Left cardiac atrium (tissue), 4 donors: ENCODE measurements around the gene KIR3DL2. TPM values are rescaled to one million over a fixed set of nuclear protein-coding genes. Genes with fewer than 3 reads are reported as not detected.
"Not testable (repeated sequence)": the region's sequence is repeated elsewhere in the genome, so short reads cannot be mapped to it uniquely, and the experiment has no call there.

Source experiments
- ATAC-seq, 2 donors: fragments of 200-7000 bp; cut with Tn5 transposase; one replicate each; pipeline ENCODE4 v1.9.1; 2020; ENCODE audit warnings: mild to moderate bottlenecking in 2 of 2, moderate library complexity in 2 of 2
- DNase-seq: peaks from one replicate; pipeline ENCODE4 v3.0.0-alpha.2; 2020
- intact Hi-C, 2 donors: fragments of 100-400 bp; cut with DNase I; formaldehyde crosslinking; loops; one replicate each; pipeline versions ENCODE4 v1.14.1 to v1.15.1; 2022 to 2023
- total RNA-seq, 2 donors: library from RNA; stranded (reverse); fragmentation: NEBNext Ultra II Directional; extraction: Animal tissue kit (Norgen Biotek cat#: 25700); gene quantifications; one replicate each; pipeline ENCODE4 v1.2.1, GENCODE V29; 2021
- donor health status: DM: no; HTN: yes; CAD: no.
- donor health status: DM: no; HTN: yes; CAD: no; lungs with severe emphysema.
- donor health status: DM: yes; HTN: yes; CAD: no.
- donor health status: Dilated cardiomyopathy.

KIR3DL2 gene
- total RNA-seq, 2 donors from 2014 or later, result not detected

DNA sequence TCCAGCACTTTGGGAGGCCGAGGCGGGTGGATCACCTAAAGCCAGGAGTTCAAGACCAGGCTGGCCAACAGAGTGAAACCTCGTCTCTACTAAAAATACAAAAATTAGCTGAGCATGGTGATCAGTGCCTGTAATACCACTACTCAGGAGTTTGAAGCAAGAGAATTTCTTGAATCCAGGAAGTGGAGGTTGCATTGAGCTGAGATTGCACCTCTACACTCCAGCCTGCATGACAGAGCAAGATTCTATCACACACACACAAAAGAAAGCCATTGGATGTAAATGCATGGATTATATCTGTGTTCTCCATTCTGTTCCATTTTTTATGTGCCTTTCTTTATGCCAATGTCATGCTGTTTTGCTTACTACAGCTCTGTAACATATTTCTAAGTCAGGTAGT is 8.2 kb downstream of the KIR3DL2 start:
- intact Hi-C loops, result not testable (repeated sequence)

DNA sequence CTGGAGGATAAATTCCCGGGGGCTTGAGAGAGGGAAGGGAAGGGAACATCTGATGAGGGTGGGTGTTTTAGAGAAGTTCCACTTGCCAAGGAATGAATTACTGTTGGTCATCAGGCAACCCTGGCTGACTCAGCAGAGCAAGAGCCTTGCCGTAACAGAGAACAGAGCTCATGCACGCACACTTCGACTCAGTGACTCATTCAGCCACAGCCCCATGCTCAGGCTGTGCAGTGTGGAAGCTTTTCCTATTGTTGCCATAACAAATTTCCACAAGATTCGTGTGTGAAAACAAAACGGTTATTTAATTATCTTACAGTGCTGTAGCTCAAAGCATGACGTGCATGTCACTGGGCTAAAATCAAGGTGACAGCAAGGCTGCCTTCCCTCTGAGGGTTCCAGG is 9.2 kb downstream of the KIR3DL2 start:
- not testable (repeated sequence) for ATAC-seq

More for the DNA sequence above, 8.2 kb downstream of the KIR3DL2 start:
- DNase-seq, ATAC-seq: not testable (repeated sequence)

DNA sequence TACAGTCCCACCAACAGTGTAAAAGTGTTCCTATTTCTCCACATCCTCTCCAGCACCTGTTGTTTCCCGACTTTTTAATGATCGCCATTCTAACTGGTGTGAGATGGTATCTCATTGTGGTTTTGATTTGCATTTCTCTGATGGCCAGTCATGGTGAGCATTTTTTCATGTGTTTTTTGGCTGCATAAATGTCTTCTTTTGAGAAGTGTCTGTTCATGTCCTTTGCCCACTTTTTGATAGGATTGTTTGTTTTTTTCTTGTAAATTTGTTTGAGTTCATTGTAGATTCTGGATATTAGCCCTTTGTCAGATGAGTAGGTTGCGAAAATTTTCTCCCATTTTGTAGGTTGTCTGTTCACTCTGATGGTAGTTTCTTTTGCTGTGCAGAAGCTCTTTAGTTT is 13.2 kb downstream of the KIR3DL2 start:
- intact Hi-C loops, DNase-seq, ATAC-seq: not testable (repeated sequence)

More for the DNA sequence above, 9.2 kb downstream of the KIR3DL2 start:
- intact Hi-C loops, DNase-seq: not testable (repeated sequence)

DNA sequence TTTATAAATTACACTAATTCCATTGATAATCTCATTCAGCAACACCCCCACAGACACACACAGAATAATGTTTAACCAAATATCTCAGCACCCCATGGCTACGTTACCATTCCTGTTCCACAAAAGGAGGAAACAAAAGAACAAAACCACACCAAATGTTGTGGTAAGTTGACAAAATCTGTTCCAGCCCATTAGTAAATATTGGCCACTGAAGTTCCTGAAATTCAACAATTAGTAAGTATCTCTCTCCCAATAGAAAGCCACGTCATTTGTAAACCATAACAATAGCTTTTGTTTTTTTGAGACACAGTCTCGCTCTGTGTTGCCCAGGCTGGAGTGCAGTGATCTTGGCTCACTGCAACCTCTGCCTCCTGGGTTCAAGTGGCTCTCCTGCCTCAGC is 21.5 kb downstream of the KIR3DL2 start:
- ATAC-seq (no peak), DNase-seq (no peak)
- intact Hi-C loops, result no loop called here

DNA sequence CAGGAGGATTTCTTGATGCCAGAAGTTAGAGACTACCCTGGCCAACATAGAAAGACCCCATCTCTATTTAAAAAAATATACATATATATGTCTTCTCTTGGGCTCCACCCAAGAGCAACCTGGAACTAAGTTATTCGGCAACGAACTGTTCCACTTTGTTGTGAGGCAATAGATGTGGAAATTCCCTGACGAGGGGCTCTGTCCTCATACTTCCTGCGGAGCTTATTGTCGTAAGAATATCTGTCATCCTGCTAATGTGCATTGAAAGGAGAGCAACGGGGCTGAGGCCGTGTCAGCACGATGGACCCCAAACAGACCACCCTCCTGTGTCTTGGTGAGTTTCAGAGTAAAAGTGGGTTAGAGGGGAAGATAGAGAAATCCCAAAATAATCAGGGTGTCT is 23.7 kb downstream of the KIR3DL2 start, which contains the start of gene FCAR:
Gene FCAR (plus strand): TSS at position 246 of the 400 bp plus-strand sequence. CDS start 55 bp downstream, at position 301.
- ATAC-seq, result no peak
- no peak for DNase-seq
- intact Hi-C loops, result no loop called here

DNA sequence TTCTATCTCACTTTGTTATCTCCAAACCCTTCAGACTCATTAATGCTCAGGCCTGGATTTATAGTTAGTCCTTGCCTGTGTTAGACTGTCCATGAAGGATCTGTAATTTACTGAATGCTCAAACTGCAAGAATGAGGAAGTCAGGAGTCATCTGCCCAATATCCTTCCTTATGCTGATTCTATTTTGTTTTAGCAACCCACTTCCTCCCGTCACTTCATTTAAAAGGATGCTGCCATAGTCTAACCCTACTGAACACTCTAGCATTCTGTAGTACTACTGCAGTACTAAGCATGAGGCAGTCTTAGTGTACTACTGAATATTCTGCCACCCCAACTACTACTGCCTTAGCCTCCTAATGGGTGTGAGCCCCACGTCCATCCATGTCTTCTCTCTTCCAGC is 25.3 kb downstream of the KIR3DL2 start:
- ATAC-seq (peak in 1 of 2 donors; percentile 46), DNase-seq (no peak)
- intact Hi-C loops, result no loop called here

DNA sequence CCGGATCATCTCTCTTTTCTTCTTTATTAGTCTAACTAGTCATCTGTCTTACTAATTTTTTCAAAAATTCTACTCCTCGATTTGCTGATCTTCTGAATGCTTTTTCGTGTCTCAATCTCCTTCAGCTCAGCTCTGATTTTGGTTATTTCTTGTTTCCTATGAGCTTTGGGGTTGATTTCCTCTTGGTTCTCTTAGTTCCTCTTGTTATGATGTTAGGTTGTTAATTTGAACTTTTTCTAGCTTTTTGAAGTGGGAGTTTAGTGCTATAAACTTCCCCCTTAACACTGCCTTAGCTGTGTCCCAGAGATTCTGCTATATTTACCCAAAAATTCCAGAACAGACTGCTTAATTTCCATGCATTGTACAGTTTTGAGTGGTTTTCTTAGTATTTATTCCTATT is 27.2 kb downstream of the KIR3DL2 start:
- no peak for DNase-seq
- ATAC-seq, result no peak
- intact Hi-C loops, result no loop called here

DNA sequence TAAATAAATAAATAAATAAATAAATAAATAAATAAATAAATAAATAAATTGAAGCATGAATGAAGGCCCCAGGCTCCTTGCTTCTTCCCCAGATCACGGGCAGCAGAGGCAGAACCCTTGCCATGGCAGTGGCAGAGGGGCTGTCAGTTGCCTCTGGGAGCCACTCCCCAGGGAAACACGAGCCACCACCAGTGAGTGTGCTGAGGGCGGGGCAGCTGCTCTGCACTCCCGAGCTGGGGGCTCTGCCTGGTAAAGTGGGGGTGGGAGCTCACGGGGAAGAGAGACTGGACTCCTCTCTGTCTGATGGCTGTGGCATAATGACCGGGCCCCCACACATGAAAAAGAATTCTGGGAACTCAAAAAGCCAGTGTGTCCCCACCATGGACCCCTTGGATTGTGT is 31.6 kb downstream of the KIR3DL2 start:
- intact Hi-C loops, result no loop called here
- DNase-seq (no peak), ATAC-seq (no peak)

DNA sequence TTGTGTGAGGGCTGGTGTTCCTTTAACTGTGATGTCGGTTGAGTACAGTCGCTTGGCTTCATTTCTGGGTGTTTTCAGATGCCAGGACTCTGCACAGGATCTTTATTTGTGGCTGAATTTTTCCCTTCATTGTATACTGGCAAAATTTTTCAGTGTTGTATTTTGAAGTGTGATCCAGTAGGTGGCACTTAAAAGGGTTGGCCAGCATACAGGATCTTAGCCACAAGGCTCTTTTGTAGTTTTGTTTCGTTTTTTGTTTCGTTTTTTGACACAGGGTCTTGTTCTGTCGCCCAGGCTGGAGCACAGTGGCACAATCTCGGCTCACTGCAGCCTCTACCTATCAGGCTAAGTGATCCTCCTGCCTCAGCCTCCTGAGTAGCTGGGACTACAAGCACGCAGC is 32.5 kb downstream of the KIR3DL2 start:
- ATAC-seq (no peak), DNase-seq (no peak)
- intact Hi-C loops, result no loop called here

DNA sequence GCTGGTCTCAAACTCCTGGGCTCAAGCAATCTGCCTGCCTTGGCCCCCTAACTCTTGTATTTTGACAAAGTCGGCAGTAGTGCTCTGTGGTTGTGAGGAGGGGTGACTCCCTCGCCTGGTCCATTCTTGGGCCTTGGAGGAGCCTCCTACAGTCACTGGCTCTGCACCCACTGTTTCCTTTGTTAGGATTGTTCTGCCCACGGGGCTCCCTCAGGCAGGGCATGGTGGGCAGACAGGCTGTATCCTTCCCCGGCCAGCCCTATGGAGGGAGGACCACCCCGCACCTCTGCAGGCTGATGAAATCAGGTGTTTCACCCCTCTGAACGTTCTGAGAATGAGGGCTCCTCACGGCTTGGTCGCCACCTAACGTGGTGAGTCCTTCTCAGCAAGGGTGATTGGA is 33.0 kb downstream of the KIR3DL2 start:
- ATAC-seq (no peak), DNase-seq (no peak)
- intact Hi-C loops, result no loop called here

DNA sequence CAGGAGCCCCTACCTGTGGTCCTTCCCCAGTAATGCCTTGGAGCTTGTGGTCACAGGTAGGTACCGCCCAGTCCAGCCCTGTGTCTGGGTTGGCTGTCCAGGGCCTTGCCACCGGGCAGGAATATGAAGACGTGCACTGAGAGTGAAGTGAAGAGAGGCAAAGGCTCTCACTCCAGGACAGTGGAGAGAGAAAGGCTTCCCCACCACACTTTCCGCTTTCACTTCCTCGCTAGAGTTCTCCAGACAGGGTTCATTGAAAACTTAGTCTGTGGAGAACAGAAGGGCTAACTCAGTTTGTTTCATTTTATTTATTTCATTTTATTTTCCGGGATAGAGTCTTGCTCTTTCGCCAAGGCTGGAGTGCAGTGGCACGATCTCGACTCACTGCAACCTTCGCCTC is 38.0 kb downstream of the KIR3DL2 start:
- DNase-seq, result no peak
- ATAC-seq, result no peak
- intact Hi-C loops, result no loop called here

DNA sequence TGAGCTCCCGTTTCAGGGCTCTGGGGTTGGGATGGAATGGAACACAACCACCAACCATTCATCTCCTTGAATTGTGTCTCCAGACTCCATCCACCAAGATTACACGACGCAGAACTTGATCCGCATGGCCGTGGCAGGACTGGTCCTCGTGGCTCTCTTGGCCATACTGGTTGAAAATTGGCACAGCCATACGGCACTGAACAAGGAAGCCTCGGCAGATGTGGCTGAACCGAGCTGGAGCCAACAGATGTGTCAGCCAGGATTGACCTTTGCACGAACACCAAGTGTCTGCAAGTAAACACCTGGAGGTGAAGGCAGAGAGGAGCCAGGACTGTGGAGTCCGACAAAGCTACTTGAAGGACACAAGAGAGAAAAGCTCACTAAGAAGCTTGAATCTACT is 39.3 kb downstream of the KIR3DL2 start:
- no peak for DNase-seq
- no peak for ATAC-seq
- intact Hi-C loops, result no loop called here

DNA sequence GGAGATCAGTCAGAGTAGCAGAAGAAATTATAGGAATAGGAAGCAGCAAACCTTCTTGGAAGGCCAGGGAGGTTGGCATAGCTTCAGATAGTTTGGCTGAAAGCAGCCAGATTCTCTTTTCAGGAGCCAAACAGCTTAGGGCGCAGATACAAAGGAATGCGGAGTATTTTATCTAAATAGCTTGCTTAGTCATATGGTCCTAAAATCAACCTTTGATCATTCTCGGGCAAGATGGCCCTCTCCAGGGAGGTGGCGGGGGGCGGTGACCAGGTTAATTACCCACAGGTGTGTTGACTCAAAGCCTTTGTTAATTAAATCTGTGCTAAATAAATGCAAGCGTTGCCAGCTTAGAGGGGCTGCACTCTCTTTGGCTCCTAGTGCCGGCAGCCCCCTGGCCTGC is 43.2 kb downstream of the KIR3DL2 start:
- ATAC-seq (peak in 1 of 2 donors; percentile 32), DNase-seq (no peak)
- intact Hi-C loops, result no loop called here

DNA sequence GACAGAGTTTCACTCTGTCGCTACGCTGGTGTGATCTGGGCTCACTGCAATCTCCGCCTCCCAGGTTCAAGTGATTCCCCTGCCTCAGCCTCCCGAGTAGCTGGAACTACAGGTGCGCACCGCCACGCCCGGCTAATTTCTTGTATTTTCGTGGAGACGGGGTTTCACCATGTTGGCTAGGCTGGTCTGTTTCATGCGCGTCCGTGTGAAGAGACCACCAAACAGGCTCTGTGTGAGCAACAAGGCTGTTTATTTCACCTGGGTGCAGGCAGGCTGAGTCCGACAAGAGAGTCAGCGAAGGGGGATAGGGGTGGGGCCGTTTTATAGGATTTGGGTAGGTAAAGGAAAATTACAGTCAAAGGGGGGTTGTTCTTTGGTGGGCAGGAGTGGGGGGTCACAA is 43.9 kb downstream of the KIR3DL2 start:
- DNase-seq, ATAC-seq, intact Hi-C loops: not testable (repeated sequence)

DNA sequence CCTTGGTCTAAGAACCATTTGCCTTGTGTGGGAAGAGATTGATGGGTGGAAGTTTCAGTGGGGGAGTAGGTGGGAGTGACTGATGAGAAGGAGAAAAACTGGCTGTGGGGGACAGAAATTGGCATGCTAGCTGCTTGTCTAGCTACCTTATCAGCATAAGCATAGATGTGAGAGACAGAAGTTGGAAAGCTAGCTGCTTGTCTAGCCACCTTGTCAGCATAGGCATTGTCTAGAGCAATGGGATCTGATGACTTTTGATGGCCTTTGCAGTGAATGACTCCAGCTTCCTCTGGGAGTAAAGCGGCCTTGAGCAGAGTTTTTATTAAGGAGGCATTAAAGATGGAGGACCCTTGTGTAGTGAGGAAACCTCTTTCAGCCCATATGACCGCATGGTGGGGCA is 45.8 kb downstream of the KIR3DL2 start:
- no peak for ATAC-seq
- intact Hi-C loops, result no loop called here
- DNase-seq, result no peak

DNA sequence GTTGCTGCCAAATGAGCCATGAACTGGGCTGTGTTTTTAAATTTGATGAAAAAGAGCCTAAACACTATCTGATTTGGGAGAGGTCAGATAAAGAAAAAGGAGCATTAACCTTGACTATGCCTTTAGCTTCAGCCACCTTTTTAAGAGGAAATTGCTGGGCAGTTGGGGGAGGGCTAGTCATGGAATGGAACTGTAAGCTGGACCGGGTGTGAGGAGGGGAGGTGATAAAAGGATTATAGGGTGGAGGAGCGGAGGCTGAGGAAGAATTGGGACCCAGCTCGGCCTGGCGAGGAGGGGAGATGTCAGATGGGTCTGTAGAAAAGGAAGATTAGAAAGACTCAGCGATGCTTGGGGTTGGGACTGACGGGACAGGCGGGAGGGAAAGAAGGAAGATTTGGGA is 48.4 kb downstream of the KIR3DL2 start:
- intact Hi-C loops, DNase-seq, ATAC-seq: not testable (repeated sequence)

DNA sequence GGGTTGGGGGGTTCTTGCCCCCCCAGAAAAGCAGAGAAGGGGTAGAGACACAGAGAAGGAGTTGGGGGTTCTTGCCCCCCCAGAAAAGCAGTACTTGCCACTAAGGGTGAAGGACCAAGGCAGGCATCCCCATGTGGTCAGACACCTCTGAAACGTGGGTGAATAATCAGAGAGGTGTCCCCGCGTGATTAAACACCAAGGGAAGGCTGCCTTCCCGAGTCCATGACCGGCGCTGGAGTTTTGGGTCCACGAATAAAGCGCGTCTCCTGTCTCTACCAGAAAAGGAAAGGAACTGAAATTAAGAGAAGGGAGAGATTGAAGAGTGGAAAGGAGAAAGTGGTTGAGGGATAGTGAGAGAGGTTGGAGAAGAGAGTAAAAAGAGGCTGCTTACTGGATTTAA is 49.4 kb downstream of the KIR3DL2 start:
- not testable (repeated sequence) for ATAC-seq

DNA sequence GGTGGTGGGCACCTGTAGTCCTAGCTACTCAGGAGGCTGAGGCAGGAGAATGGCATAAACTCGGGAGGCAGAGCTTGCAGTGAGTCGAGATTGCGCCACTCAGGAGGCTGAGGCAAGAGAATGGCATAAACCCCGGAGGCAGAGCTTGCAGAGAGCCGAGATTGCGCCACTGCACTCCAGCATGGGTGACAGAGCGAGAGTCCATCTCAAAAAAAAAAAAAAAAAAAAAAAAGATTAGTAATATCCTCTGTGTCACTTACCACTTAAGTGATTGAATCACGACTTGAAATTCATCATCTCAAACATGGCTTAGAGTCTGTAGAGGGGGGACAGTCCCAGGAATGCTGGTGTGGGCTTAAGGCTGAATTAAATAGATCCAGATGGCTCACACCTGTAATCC is 50.9 kb downstream of the KIR3DL2 start:
- DNase-seq, result peak; percentile 28
- intact Hi-C loops, ATAC-seq: not testable (repeated sequence)

More for the DNA sequence above, 49.4 kb downstream of the KIR3DL2 start:
- intact Hi-C loops, DNase-seq: not testable (repeated sequence)

DNA sequence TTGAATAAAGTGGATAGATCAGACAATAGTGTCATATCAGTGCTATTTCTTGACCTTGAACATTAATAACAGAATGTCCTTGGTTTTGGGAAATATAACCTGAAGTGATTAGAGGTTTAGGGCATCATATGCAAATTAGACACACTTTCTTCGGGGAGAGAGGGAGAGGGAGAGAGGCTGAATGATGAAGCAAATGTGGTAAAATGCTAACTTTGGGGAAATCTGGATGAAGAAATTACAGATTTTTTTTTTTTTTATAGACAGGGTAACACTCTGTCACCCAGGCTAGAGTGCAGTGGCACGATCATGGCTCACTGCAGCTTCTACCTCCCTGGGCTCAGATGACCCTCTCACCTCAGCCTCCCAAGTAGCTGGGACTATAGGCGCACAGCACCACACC is 51.8 kb downstream of the KIR3DL2 start:
- no peak for DNase-seq
- ATAC-seq, result no peak
- intact Hi-C loops, result no loop called here

DNA sequence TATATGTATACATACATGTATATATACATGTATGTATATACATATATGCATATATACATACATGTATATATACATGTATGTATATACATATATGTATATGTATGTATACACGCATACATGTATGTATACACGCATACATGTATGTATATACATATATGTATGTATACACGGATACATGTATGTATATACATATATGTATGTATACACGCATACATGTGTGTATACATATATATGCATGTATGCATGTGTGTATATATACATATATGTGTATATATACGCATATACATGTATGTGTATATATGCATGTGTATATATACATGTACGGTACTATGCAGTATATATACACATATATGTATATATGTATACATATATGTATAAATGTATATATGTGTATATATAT is 53.1 kb downstream of the KIR3DL2 start:
- DNase-seq, result no peak
- no peak for ATAC-seq
- intact Hi-C loops, result no loop called here

DNA sequence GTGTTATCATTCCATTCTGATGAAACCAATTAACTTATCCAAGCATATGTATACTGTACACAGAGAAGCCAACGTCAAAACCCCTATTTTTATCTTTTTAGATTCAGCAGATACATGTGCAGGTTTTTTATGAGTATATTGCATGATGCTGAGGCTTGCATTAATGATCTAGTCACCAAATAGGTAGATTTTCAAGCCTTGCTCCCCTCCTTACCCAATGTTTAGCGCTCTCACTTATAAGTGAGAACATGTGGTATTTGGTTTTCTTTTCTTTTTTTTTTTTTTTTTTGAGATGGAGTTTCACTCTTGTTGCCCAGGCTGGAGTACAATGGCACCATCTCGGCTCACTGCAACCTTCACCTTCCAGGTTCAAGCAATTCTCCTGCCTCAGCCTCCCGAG is 54.0 kb downstream of the KIR3DL2 start:
- ATAC-seq, DNase-seq, intact Hi-C loops: not testable (repeated sequence)

DNA sequence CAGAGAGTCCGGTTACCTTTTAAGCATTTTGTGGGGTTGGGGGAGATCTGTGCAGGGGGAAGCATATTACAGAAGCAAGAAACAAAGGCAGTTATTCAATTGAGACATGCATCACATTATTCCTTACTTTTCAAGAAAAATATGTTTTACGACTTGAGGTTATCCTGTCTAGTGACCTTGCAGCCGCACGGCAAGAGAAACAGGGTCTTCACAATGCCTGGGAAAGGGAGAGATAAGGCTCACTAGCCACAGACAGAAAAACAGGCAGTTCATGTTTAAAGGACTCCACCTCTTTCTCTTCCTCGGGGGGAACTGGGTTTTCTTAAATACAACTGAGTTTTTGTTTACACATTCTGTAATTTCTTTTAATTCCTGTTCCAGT is 55.2 kb downstream of the KIR3DL2 start:
- ATAC-seq, result no peak
- DNase-seq, result no peak
- intact Hi-C loops, result no loop called here
